Esophagus muscularis mucosa (tissue), 4 donors: Measurements from ENCODE around the gene RFC5.

Experiments used
- CTCF ChIP-seq, 3 experiments: fragments of 200-600 bp in 2 of 3; fragments of 450-650 bp in 1 of 3; sonication (generic) in 2 of 3; IDR thresholded peaks; one replicate each; pipeline ENCODE4 v1.5.1; 2017 to 2019; ENCODE audit warnings: antibody characterized with exemption in 3 of 3, mild to moderate bottlenecking in 2 of 3, moderate library complexity in 1 of 3
- EP300 ChIP-seq: sonication (generic); formaldehyde crosslinking; IDR thresholded peaks from one replicate; pipeline ENCODE4 v1.6.1; 2017; ENCODE audit warnings: antibody characterized with exemption
- POLR2A ChIP-seq: fragments of 450-650 bp; IDR thresholded peaks from one replicate; pipeline ENCODE4 v1.6.1; 2017; ENCODE audit warnings: antibody characterized with exemption, moderate library complexity, mild to moderate bottlenecking, low read depth
- POLR2AphosphoS5 ChIP-seq, 2 donors: sonication (generic); formaldehyde crosslinking; IDR thresholded peaks; one replicate each; pipeline ENCODE4 v1.6.1; 2017; ENCODE audit warnings: antibody characterized with exemption in 2 of 2

GRCh38 chr12:118061011-118061872, 44.7 kb downstream of the RFC5 start, which contains the start of gene WSB2:
- TF ChIP-seq CTCF (IDR thresholded peaks at IDR 0.05) (no peak), POLR2A (no peak), EP300 (no peak), POLR2AphosphoS5 (IDR thresholded peaks at IDR 0.05) (peak in 1 of 2 donors; percentile 3)
